Measurements from ENCODE around the gene CA6.

- no peak for TF ChIP-seq CTCF (IDR thresholded peaks at IDR 0.05)
- TF ChIP-seq POLR2A (IDR thresholded peaks at IDR 0.05), result no peak
- no peak for TF ChIP-seq POLR2AphosphoS5 (IDR thresholded peaks at IDR 0.05)
Observed at GRCh38 chr1:8930116-8930515, 15.6 kb upstream of the CA6 start.

Data from prostate gland (tissue), 2 donors.